ENCODE results near the gene PCBP1.
"Not testable (repeated sequence)": the region's sequence is repeated elsewhere in the genome, so short reads cannot be mapped to it uniquely, and the experiment has no call there.

The PCBP1 gene

DNA sequence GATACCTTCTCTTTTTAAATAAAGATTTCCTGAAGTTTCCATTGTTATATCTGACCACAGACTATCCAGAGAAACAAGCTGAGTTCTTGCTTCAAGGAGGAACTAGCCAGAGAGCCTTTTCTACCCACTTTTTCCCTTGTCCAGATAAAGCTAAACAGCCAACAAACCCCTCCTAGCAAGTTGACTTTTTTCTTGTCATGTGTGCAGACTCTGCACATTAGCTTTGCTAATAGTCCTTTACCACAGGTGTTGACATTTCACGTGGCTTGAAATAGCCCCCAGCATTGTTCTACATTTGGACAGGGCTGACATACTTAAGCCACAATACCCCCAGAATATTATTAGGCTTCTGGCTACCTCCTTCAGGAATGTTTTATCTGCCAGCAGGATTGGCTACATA is 40.7 kb downstream of the PCBP1 start:
- Histone ChIP-seq H3K27me3 (ENCODE audit: insufficient read depth, poor library complexity, severe bottlenecking) (no peaks in the 10 kb centered on the region), H3K27ac (replicated peaks) (peak overlapping the region; percentile 45), H3K4me3 (replicated peaks; ENCODE audit: insufficient read depth, low read length) (no peak overlapping the region)
- TF ChIP-seq, protein P1, sequence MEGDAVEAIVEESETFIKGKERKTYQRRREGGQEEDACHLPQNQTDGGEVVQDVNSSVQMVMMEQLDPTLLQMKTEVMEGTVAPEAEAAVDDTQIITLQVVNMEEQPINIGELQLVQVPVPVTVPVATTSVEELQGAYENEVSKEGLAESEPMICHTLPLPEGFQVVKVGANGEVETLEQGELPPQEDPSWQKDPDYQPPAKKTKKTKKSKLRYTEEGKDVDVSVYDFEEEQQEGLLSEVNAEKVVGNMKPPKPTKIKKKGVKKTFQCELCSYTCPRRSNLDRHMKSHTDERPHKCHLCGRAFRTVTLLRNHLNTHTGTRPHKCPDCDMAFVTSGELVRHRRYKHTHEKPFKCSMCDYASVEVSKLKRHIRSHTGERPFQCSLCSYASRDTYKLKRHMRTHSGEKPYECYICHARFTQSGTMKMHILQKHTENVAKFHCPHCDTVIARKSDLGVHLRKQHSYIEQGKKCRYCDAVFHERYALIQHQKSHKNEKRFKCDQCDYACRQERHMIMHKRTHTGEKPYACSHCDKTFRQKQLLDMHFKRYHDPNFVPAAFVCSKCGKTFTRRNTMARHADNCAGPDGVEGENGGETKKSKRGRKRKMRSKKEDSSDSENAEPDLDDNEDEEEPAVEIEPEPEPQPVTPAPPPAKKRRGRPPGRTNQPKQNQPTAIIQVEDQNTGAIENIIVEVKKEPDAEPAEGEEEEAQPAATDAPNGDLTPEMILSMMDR (IDR thresholded peaks at IDR 0.05; ENCODE audit: insufficient read depth, low read length): no peak
- no peak for TF ChIP-seq SPI1 (IDR thresholded peaks at IDR 0.05; ENCODE audit: borderline replicate concordance, low read depth)
- no peak for TF ChIP-seq GABPA (IDR thresholded peaks at IDR 0.05; ENCODE audit: low read depth)
- TF ChIP-seq, protein P2, sequence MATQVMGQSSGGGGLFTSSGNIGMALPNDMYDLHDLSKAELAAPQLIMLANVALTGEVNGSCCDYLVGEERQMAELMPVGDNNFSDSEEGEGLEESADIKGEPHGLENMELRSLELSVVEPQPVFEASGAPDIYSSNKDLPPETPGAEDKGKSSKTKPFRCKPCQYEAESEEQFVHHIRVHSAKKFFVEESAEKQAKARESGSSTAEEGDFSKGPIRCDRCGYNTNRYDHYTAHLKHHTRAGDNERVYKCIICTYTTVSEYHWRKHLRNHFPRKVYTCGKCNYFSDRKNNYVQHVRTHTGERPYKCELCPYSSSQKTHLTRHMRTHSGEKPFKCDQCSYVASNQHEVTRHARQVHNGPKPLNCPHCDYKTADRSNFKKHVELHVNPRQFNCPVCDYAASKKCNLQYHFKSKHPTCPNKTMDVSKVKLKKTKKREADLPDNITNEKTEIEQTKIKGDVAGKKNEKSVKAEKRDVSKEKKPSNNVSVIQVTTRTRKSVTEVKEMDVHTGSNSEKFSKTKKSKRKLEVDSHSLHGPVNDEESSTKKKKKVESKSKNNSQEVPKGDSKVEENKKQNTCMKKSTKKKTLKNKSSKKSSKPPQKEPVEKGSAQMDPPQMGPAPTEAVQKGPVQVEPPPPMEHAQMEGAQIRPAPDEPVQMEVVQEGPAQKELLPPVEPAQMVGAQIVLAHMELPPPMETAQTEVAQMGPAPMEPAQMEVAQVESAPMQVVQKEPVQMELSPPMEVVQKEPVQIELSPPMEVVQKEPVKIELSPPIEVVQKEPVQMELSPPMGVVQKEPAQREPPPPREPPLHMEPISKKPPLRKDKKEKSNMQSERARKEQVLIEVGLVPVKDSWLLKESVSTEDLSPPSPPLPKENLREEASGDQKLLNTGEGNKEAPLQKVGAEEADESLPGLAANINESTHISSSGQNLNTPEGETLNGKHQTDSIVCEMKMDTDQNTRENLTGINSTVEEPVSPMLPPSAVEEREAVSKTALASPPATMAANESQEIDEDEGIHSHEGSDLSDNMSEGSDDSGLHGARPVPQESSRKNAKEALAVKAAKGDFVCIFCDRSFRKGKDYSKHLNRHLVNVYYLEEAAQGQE (IDR thresholded peaks at IDR 0.05; ENCODE audit: insufficient replicate concordance, low read depth): no peak
- TF ChIP-seq POLR2AphosphoS5 (IDR thresholded peaks at IDR 0.05; ENCODE audit: low read depth): no peak
- no peak for DNase-seq (ENCODE audit: low read depth in 1 of 2, low spot score in 1 of 2)

DNA sequence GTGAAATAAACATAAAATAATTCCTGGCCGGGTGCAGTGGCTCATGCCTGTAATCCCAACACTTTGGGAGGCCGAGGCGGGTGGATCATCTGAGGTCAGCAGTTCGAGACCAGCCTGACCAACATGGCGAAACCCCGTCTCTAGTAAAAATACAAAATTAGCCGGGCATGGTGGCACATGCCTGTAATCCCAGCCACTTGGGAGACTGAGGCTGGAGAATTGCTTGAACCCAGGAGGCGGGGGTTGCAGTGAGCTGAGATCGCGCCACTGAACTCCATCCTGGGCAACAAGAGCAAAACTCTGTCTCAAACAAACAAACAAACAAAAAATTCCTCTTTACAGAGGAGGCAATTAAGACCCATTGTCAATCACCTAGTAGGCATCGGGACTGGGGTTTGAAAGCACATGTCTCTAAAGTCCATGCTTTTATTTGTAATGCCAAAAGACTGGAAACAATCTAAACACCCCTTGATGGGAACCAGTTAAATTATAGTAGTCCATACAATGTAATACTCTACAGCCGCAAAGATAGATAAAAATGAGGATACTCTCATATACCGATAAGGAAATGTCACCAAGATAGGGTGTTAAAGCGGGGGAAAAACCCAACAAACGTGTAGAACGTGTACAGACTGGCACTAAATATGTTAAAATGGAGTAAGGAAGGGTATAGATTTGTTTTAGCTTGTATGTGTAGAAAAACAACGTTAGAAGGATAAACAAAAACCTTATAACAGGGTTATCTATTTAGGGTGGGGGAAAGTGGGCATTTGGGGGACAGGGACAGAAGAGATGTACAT is 44.3 kb downstream of the PCBP1 start:
- H3K27me3 ChIP-seq (ENCODE audit: insufficient read depth, poor library complexity, severe bottlenecking); H3K4me3 ChIP-seq (replicated peaks; ENCODE audit: insufficient read depth, low read length); DNase-seq (ENCODE audit: low read depth in 1 of 2, low spot score in 1 of 2): not testable (repeated sequence)
- peak overlapping the region; percentile 83 for H3K27ac ChIP-seq (replicated peaks)

DNA sequence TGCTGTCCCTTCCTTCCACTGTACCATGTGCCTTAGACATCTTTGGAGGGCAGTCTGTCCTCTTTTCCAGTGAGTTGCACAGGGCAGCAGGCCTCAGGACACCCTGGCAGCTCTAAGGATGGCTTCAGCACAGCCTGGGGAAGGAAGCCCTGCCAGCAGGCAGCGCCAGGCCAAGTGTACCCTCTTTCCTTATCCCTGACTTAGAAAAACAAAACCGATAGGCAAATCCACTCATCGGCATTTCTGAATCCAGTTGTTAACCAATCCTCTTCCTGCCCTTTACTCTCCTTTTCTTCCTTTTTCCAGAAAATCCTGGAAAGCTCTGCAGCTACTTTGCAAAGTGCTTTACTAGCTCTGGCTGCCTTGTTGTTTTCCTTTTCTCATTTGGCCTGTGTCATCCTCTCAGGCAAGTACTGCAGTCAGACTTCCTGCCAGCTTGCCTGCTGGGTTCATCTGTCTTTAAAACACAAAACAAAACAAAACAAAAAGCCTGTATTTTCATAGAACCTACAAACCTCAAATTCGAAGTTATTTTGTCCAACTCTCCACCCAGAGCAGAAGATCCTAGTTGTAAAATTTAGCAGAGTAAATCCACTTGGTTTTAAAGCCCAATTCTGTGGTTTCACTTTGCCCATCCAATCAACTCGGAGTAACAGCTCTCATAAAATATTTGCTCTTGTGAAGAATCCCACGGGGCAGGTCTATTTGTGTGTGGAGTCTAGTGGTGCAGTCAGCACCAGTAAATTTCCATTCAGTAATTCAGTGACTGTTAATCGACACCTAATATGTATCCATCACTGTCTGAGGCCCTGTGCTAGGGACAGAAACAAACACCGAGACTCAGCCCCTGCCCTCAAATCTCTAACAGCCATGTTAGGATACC is 45.2 kb downstream of the PCBP1 start:
- H3K4me3 ChIP-seq (replicated peaks; ENCODE audit: insufficient read depth, low read length): no peak overlapping the region

DNA sequence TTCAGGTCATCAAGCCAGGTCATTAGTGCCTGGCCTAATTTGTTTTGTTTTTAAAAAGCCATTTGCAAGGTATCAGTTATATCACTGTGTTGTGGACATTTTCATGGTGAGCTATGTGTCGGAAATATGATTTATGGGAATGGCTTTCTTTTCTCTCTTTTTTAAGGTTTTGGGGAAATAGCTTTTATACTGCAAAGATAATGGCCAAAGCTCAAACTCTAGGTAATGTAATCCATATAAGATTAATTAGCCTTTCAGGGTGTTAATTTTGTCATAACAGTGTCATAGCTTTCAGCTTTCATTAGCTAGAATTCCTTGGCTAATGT is 45.8 kb downstream of the PCBP1 start:
- Histone ChIP-seq H3K27ac (replicated peaks) (peak overlapping the region; percentile 83), H3K27me3 (ENCODE audit: insufficient read depth, poor library complexity, severe bottlenecking) (no peaks in the 10 kb centered on the region), H3K4me3 (replicated peaks; ENCODE audit: insufficient read depth, low read length) (no peak overlapping the region)
- DNase-seq (ENCODE audit: low read depth in 1 of 2, low spot score in 1 of 2): no peak
- TF ChIP-seq, protein P2 (IDR thresholded peaks at IDR 0.05; ENCODE audit: insufficient replicate concordance, low read depth): no peak
- no peak for TF ChIP-seq GABPA (IDR thresholded peaks at IDR 0.05; ENCODE audit: low read depth)

More for the DNA sequence above, 45.2 kb downstream of the PCBP1 start:
- Histone ChIP-seq H3K27ac (replicated peaks) (peak overlapping the region; percentile 83), H3K27me3 (ENCODE audit: insufficient read depth, poor library complexity, severe bottlenecking) (no peaks in the 10 kb centered on the region)
- peak; percentile 46; the same call in 1 of the 2 replicates for TF ChIP-seq POLR2AphosphoS5 (IDR thresholded peaks at IDR 0.05; ENCODE audit: low read depth)
- TF ChIP-seq, protein P2 (IDR thresholded peaks at IDR 0.05; ENCODE audit: insufficient replicate concordance, low read depth): peak; percentile 55
- TF ChIP-seq SPI1 (IDR thresholded peaks at IDR 0.05; ENCODE audit: borderline replicate concordance, low read depth): no peak
- no peak for TF ChIP-seq GABPA (IDR thresholded peaks at IDR 0.05; ENCODE audit: low read depth)
- peak in 1 of 2 experiments; percentile 57 for DNase-seq (ENCODE audit: low read depth in 1 of 2, low spot score in 1 of 2)
